ENCODE data around the gene SCAMP5.
A peak's percentile ranks its signal among the peaks of the same experiment; 100 is the strongest.

Gene SCAMP5

GRCh38 chr15:75048394-75048793, 53.0 kb downstream of the SCAMP5 start:
- no peak for DNase-seq

- no peak for DNase-seq
Observed at GRCh38 chr15:75049392-75049791, 54.0 kb downstream of the SCAMP5 start.

GRCh38 chr15:75050283-75050682, 54.9 kb downstream of the SCAMP5 start:
- DNase-seq: no peak

GRCh38 chr15:75051191-75051608, 55.8 kb downstream of the SCAMP5 start:
- DNase-seq: peak; percentile 50 to 75

GRCh38 chr15:75051711-75052110, 56.3 kb downstream of the SCAMP5 start:
- no peak for DNase-seq

- no peak for DNase-seq
Observed at GRCh38 chr15:75052972-75053747, 57.8 kb downstream of the SCAMP5 start.

- no peak for DNase-seq
Observed at GRCh38 chr15:75053748-75054125, 58.4 kb downstream of the SCAMP5 start.

- DNase-seq: no peak
Observed at GRCh38 chr15:75054172-75054897, 59.0 kb downstream of the SCAMP5 start.

- no peak for DNase-seq
Observed at GRCh38 chr15:75056036-75056435, 60.7 kb downstream of the SCAMP5 start.

- DNase-seq: no peak
Observed at GRCh38 chr15:75058127-75058905, 63.0 kb downstream of the SCAMP5 start.

- no peak for DNase-seq
Observed at GRCh38 chr15:75059607-75060006, 64.2 kb downstream of the SCAMP5 start.

GRCh38 chr15:75061272-75061671, 65.9 kb downstream of the SCAMP5 start:
- peak; percentile 42 to 43 for DNase-seq

GRCh38 chr15:75062706-75063105, 67.3 kb downstream of the SCAMP5 start:
- no peak for DNase-seq

- no peak for DNase-seq
Observed at GRCh38 chr15:75063338-75063737, 68.0 kb downstream of the SCAMP5 start.

GRCh38 chr15:75063889-75064288, 68.5 kb downstream of the SCAMP5 start:
- DNase-seq: no peak

- DNase-seq: peak; percentile 19 to 48
Observed at GRCh38 chr15:75064846-75065245, 69.5 kb downstream of the SCAMP5 start.

- no peak for DNase-seq
Observed at GRCh38 chr15:75065467-75065850, 70.1 kb downstream of the SCAMP5 start.

- no peak for DNase-seq
Observed at GRCh38 chr15:75065851-75066509, 70.6 kb downstream of the SCAMP5 start.

- peak; percentile 68 to 78 for DNase-seq
Observed at GRCh38 chr15:75067123-75067830, 71.9 kb downstream of the SCAMP5 start.

- DNase-seq: no peak
Observed at GRCh38 chr15:75068748-75069147, 73.4 kb downstream of the SCAMP5 start.

GRCh38 chr15:75069301-75069925, 74.0 kb downstream of the SCAMP5 start:
- DNase-seq: peak; percentile 74 to 82

GRCh38 chr15:75070674-75071073, 75.3 kb downstream of the SCAMP5 start:
- DNase-seq: no peak
